Measurements from ENCODE around the gene ELANE.
A peak's percentile ranks its signal among the peaks of the same experiment; 100 is the strongest.
"Not testable (repeated sequence)": the region's sequence is repeated elsewhere in the genome, so short reads cannot be mapped to it uniquely, and the experiment has no call there.

Gene ELANE

GRCh38 chr19:881385-882071 lies 29.4 kb downstream of the ELANE start:
- DNase-seq, result no peak

- DNase-seq, result no peak
Observed at GRCh38 chr19:882871-883497, 30.9 kb downstream of the ELANE start.

- DNase-seq, result no peak
Observed at GRCh38 chr19:883661-884211, 31.6 kb downstream of the ELANE start.

GRCh38 chr19:884420-885211 lies 32.5 kb downstream of the ELANE start:
- no peak for DNase-seq

GRCh38 chr19:885536-886224 lies 33.6 kb downstream of the ELANE start:
- DNase-seq, result no peak

GRCh38 chr19:887072-887471 lies 35.0 kb downstream of the ELANE start:
- no peak for DNase-seq

GRCh38 chr19:887599-887998 lies 35.5 kb downstream of the ELANE start:
- no peak for DNase-seq

GRCh38 chr19:888581-889385 lies 36.7 kb downstream of the ELANE start:
- DNase-seq, result peak; percentile 51

- no peak for DNase-seq
Observed at GRCh38 chr19:889662-890295, 37.7 kb downstream of the ELANE start.

GRCh38 chr19:890831-891230 lies 38.7 kb downstream of the ELANE start:
- no peak for DNase-seq

GRCh38 chr19:891421-892200 lies 39.5 kb downstream of the ELANE start:
- not testable (repeated sequence) for DNase-seq

- DNase-seq, result peak; percentile 48
Observed at GRCh38 chr19:892243-892893, 40.3 kb downstream of the ELANE start.

GRCh38 chr19:892894-893689 lies 41.0 kb downstream of the ELANE start, which contains the start of the genes MED16 and RNU6-9:
TSS of gene MED16 (minus strand) at chr19:893187. CDS start at chr19:891131, 2,056 bp downstream.
TSS of gene RNU6-9 (plus strand) at chr19:893484.
- peak; percentile 87 for DNase-seq

- DNase-seq, result no peak
Observed at GRCh38 chr19:896434-896833, 44.3 kb downstream of the ELANE start.

- DNase-seq, result no peak
Observed at GRCh38 chr19:896999-897398, 44.9 kb downstream of the ELANE start.

- DNase-seq, result no peak
Observed at GRCh38 chr19:897442-898039, 45.4 kb downstream of the ELANE start.

GRCh38 chr19:898663-899062 lies 46.6 kb downstream of the ELANE start:
- no peak for DNase-seq

- DNase-seq, result no peak
Observed at GRCh38 chr19:899336-900042, 47.4 kb downstream of the ELANE start.
